Spinal cord (tissue), 10 donors: ENCODE data around the gene PTBP2. TPM values are rescaled to one million over a fixed set of nuclear protein-coding genes. Genes with fewer than 3 reads are reported as not detected.

ENCODE experiments used
- DNase-seq, 6 donors: peaks; one replicate each; pipeline versions ENCODE4 v3.0.0 to v3.0.0-alpha.2; 2013 to 2015; ENCODE audit warnings: low spot score in 6 of 6, low read depth in 4 of 6
- H3K27ac ChIP-seq: one replicate; pipeline ENCODE4 v1.5.1; 2013; ENCODE audit warnings: low read depth, low read length, control low read depth
- H3K27me3 ChIP-seq: one replicate; pipeline ENCODE4 v1.6.1; 2013; ENCODE audit warnings: low read length; ENCODE audit not compliant: control insufficient read depth, insufficient read depth
- H3K36me3 ChIP-seq: one replicate; pipeline ENCODE4 v1.6.1; 2013; ENCODE audit warnings: low read length; ENCODE audit not compliant: control insufficient read depth, insufficient read depth
- H3K4me1 ChIP-seq: one replicate; pipeline ENCODE4 v1.6.1; 2013; ENCODE audit warnings: low read length; ENCODE audit not compliant: control insufficient read depth, insufficient read depth
- H3K4me3 ChIP-seq: one replicate; pipeline ENCODE4 v1.5.1; 2013; ENCODE audit warnings: low read depth, low read length, control low read depth
- H3K9me3 ChIP-seq: one replicate; pipeline ENCODE4 v1.6.1; 2013; ENCODE audit warnings: low read length; ENCODE audit not compliant: control insufficient read depth, insufficient read depth
- WGBS: methylation state at CpG from one replicate; pipeline ENCODE4 v1.1.5; 2013; ENCODE audit warnings: missing lambda C conversion rate; ENCODE audit not compliant: insufficient coverage; 5-methylcytosine and 5-hydroxymethylcytosine counted together
- polyA plus RNA-seq, 2 donors: library from polyadenylated mRNA; unstranded; fragments of 120-200 nt; gene quantifications; one replicate each; pipeline ENCODE4 v1.2.1, GENCODE V29; 2013; ENCODE audit not compliant: insufficient read length in 2 of 2
- total RNA-seq, 2 donors: library from RNA; depleted of rRNA in 1 of 2; stranded (reverse); fragments of 120-200 nt in 1 of 2; fragments of >200 nt in 1 of 2; gene quantifications; one replicate each; pipeline versions ENCODE4 v1.2.3 to v1.2.4, GENCODE V29; 2013 to 2014
- donor health status: healthy.

Gene PTBP2
- total and polyA plus RNA-seq, 4 donors: 50.6 to 147 (median 74.3) TPM

DNA sequence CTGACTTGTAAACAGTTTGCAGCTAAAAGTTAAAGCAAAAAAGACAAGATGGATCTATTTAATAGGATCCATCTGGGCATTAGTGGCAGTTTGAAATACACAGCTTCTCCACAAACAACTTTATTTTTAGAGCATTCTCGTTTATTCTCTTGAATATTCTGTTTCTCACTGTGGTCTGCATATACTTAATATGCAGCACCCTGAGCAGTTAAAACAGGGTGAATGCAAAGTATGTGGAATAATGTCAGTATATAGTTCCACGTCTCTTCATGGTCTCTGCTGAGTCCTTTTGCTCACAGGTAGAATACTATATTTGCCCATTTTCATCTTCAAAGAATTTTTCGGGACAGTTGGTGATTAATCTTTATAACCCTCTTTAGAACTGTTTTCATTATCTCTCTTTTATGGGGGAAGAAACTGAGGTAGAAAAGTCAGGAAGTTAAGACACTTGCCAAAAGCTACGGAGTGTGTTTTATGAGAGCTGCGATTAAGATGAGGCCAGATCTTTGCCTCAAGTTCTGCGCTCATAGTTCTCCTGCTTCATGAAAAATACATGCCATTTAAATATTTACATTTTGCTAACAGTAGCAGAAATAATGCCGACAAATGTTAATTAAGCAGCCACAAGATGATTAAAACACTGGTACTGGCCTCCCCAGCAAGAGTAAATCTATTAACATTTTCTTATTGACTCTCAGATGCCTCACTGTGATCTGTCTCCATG is 115.6 kb downstream of the PTBP2 start:
- no peaks in the 10 kb centered on the region for H3K9me3 ChIP-seq

DNA sequence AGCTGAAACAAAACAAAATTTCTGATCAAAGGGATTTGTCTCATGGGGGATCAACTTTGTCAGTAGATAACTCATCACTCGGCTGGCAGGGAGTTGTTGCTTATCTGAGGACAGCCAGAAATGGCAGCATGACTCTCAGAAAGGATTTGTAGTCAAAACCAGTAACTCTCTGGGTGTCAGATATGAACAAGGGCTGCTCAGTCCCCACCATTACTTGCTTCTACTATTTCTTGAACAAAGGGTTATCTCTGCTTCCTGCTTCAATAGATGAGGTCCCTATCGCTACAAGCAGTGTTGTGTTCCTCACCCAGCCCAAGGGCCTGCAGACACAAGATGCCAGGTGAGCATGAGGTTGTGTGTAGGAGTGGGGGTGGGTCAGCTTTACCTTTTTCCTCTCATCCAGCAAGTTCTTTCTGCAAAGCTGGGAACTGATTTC is 116.2 kb downstream of the PTBP2 start:
- 55% methylated on average over 1 of the region's 2 CpGs for WGBS
- Histone ChIP-seq H3K4me1 (no peaks in the 10 kb centered on the region), H3K9me3 (no peaks in the 10 kb centered on the region), H3K27ac (no peak overlapping the region), H3K36me3 (no peaks in the 10 kb centered on the region), H3K4me3 (no peak overlapping the region), H3K27me3 (no peaks in the 10 kb centered on the region)
- DNase-seq: no peak

More for the DNA sequence above, 115.6 kb downstream of the PTBP2 start:
- Histone ChIP-seq H3K27me3 (no peaks in the 10 kb centered on the region), H3K27ac (no peak overlapping the region), H3K36me3 (no peaks in the 10 kb centered on the region), H3K4me3 (no peak overlapping the region), H3K4me1 (no peaks in the 10 kb centered on the region)
- DNase-seq: no peak
- 92% methylated on average over 1 of the region's 7 CpGs for WGBS

DNA sequence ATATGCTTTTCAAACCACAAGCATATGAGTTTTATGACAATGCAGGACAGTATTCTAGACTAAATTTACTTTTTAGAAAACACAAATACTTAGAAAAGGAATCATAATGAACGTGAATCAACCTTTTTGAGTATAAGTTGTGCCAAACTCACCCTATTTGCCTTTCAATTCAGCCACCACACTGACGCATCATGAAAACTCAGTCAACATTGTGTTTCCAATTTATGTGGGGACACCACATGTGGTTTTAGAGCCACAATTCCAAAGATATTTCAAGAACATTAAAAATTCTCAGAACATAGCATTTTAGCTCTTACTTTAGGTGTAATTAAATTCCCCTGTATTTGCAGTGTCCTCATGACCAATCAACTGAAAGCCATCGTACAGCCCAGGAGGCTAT is 118.8 kb downstream of the PTBP2 start:
- 50% methylated on average over 1 of the region's 3 CpGs for WGBS
- H3K4me1 ChIP-seq: no peaks in the 10 kb centered on the region
- no peak overlapping the region for H3K27ac ChIP-seq
- H3K27me3 ChIP-seq: no peaks in the 10 kb centered on the region
- H3K4me3 ChIP-seq: no peak overlapping the region
- DNase-seq: no peak
- H3K9me3 ChIP-seq: no peaks in the 10 kb centered on the region
- no peaks in the 10 kb centered on the region for H3K36me3 ChIP-seq

DNA sequence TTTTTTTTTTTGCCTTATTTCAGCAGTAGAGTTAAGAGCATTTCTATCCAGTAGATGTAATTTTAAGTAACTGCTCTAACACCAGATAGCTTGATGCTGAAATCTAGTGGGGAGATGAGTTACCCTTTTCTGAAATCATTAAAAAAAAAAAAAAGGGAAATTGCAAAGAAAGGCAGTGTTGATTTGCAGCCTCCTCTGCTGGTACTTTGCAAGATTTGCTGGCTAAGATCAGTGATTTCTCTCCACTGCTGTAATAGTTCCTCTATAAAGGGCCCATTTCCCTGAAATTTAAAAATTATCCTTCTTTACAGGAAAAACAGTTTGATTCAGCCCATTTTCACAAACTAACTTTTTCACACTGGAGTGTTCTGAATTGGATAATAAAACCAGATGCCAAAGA is 120.6 kb downstream of the PTBP2 start:
- Histone ChIP-seq H3K9me3 (no peaks in the 10 kb centered on the region), H3K27me3 (no peaks in the 10 kb centered on the region), H3K4me3 (no peak overlapping the region), H3K4me1 (no peaks in the 10 kb centered on the region), H3K27ac (no peak overlapping the region), H3K36me3 (no peaks in the 10 kb centered on the region)
- DNase-seq: no peak

- 40% methylated on average over 1 of the region's 3 CpGs for WGBS
These were observed 121.6 kb downstream of the PTBP2 start for GRCh38 chr1:96843196-96843595.

GRCh38 chr1:96843601-96844000 is 122.0 kb downstream of the PTBP2 start:
- no peak for DNase-seq
- Histone ChIP-seq H3K27me3 (no peaks in the 10 kb centered on the region), H3K4me3 (no peak overlapping the region), H3K9me3 (no peaks in the 10 kb centered on the region), H3K36me3 (no peaks in the 10 kb centered on the region), H3K4me1 (no peaks in the 10 kb centered on the region), H3K27ac (no peak overlapping the region)
- 86% methylated on average over 1 of the region's 1 CpG for WGBS

More at GRCh38 chr1:96843196-96843595, 121.6 kb downstream of the PTBP2 start:
- Histone ChIP-seq H3K9me3 (no peaks in the 10 kb centered on the region), H3K27me3 (no peaks in the 10 kb centered on the region), H3K4me3 (no peak overlapping the region), H3K4me1 (no peaks in the 10 kb centered on the region), H3K36me3 (no peaks in the 10 kb centered on the region), H3K27ac (no peak overlapping the region)
- DNase-seq: no peak

DNA sequence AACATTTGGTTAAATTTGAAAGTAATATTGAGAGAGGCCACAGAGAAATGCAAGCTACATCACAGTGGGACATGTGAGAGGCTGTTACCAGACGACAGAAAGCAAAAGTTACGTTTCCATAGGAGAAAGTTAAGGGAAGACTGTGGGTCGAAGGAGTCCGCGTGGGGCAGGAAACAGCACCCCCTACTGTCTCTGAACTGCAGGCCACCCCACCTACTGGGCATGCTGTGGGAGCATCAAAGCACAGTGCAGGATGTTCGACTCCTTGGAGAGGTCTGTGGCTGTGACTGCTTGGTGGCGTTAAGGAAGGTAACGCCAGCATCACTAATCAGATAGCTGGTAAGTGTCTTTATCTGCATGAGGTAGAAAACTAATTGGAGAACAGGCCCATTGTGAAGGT is 123.9 kb downstream of the PTBP2 start:
- Histone ChIP-seq H3K27ac (no peak overlapping the region), H3K27me3 (no peaks in the 10 kb centered on the region), H3K4me1 (no peaks in the 10 kb centered on the region), H3K36me3 (no peaks in the 10 kb centered on the region), H3K4me3 (no peak overlapping the region), H3K9me3 (no peaks in the 10 kb centered on the region)
- DNase-seq: no peak
- 70% methylated on average over 8 of the region's 8 CpGs for WGBS

GRCh38 chr1:96861836-96862235 is 140.3 kb downstream of the PTBP2 start:
- H3K4me1 ChIP-seq: no peaks in the 10 kb centered on the region
- no peak overlapping the region for H3K27ac ChIP-seq
- no peak overlapping the region for H3K4me3 ChIP-seq
- no peaks in the 10 kb centered on the region for H3K27me3 ChIP-seq
- H3K36me3 ChIP-seq: no peaks in the 10 kb centered on the region
- no peak for DNase-seq
- 94% methylated on average over 2 of the region's 2 CpGs for WGBS
- peaks cover 2% of the 10 kb centered on the region for H3K9me3 ChIP-seq

DNA sequence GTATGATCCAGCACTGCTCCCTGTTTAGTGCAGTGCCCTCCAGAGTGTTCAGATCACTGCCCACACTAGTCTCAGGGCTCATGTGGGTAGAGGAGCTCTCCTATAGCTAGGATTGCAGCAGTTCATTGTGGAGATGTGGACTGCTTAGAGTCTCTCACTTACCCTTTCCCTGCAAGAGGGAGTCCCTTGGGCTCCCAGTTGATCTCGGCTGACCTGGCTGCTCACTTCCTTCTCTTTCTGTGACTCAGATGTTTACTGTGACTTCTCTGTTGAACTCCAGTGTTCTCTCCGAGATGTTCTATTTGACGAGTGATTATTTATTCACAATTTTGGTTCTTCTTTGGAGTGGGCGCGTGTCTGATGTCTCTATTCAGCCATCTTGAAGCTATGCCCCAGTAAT is 141.9 kb downstream of the PTBP2 start:
- no peak overlapping the region for H3K4me3 ChIP-seq
- no CpG with 5 or more reads among the region's 5 CpGs for WGBS
- no peak for DNase-seq
- H3K27ac ChIP-seq: no peak overlapping the region
- H3K9me3 ChIP-seq: peaks cover 2% of the 10 kb centered on the region
- H3K36me3 ChIP-seq: no peaks in the 10 kb centered on the region
- no peaks in the 10 kb centered on the region for H3K27me3 ChIP-seq
- no peaks in the 10 kb centered on the region for H3K4me1 ChIP-seq
